Spleen (tissue), 11 donors: ENCODE results near the gene PRDM16. TPM values are rescaled to one million over a fixed set of nuclear protein-coding genes. Genes with fewer than 3 reads are reported as not detected.

ENCODE experiments used
- DNase-seq: peaks from one replicate; pipeline ENCODE4 v3.0.0-alpha.2; 2020
- H3K27ac ChIP-seq, 8 donors: fragments of 200-600 bp; sonication (generic) in 7 of 8; 1 replicate in 4 of 8; 2 replicates in 4 of 8; pipeline versions ENCODE4 v1.5.0 to v1.8.0; 2016 to 2021; ENCODE audit warnings: inconsistent platforms in 4 of 8, mild to moderate bottlenecking in 4 of 8, moderate library complexity in 1 of 8
- H3K27me3 ChIP-seq, 7 donors: fragments of 200-600 bp; sonication (generic) in 6 of 7; replicated peaks in 1 of 7; 1 replicate in 4 of 7; 2 replicates in 3 of 7; pipeline versions ENCODE4 v1.5.0 to v1.8.0; 2016 to 2021; ENCODE audit warnings: inconsistent platforms in 3 of 7, mild to moderate bottlenecking in 1 of 7
- H3K36me3 ChIP-seq, 6 donors: fragments of 200-600 bp; sonication (generic) in 5 of 6; 1 replicate in 4 of 6; 2 replicates in 2 of 6; pipeline versions ENCODE4 v1.5.0 to v1.8.0; 2016 to 2021; ENCODE audit warnings: inconsistent platforms in 2 of 6
- H3K4me1 ChIP-seq, 6 donors: fragments of 200-600 bp; sonication (generic) in 5 of 6; 1 replicate in 3 of 6; 2 replicates in 3 of 6; pipeline versions ENCODE4 v1.5.0 to v1.8.0; 2016 to 2021; ENCODE audit warnings: inconsistent platforms in 3 of 6
- H3K4me3 ChIP-seq, 8 donors: fragments of 200-600 bp; sonication (generic) in 7 of 8; 1 replicate in 4 of 8; 2 replicates in 4 of 8; pipeline versions ENCODE4 v1.5.0 to v1.8.0; 2016 to 2021; ENCODE audit warnings: inconsistent platforms in 4 of 8, mild to moderate bottlenecking in 4 of 8, moderate library complexity in 2 of 8
- H3K9me3 ChIP-seq, 8 donors: fragments of 200-600 bp; sonication (generic) in 7 of 8; 1 replicate in 4 of 8; 2 replicates in 4 of 8; pipeline versions ENCODE4 v1.5.0 to v1.8.0; 2016 to 2021; ENCODE audit warnings: inconsistent platforms in 4 of 8
- POLR2A ChIP-seq, 3 donors: fragments of 450-650 bp; IDR thresholded peaks; one replicate each; pipeline ENCODE4 v1.5.1; 2017; ENCODE audit warnings: antibody characterized with exemption in 3 of 3, mild to moderate bottlenecking in 1 of 3
- POLR2AphosphoS5 ChIP-seq, 3 donors: sonication (generic); formaldehyde crosslinking; IDR thresholded peaks; one replicate each; pipeline ENCODE4 v1.5.1; 2017; ENCODE audit warnings: antibody characterized with exemption in 3 of 3
- WGBS, 5 donors: extraction: QIAGEN DNeasy Blood & Tissue Kit in 3 of 5; methylation state at CpG; one replicate each; pipeline versions ENCODE4 v1.1.5 to v1.1.7; 2013 to 2018; 5-methylcytosine and 5-hydroxymethylcytosine counted together
- intact Hi-C: fragments of 100-400 bp; cut with DNase I; formaldehyde crosslinking; loops from one replicate; pipeline ENCODE4 v1.15.0; 2023; ENCODE audit warnings: low total_unique reads
- polyA plus RNA-seq, 3 donors: library from polyadenylated mRNA; stranded (reverse); fragments of 200-250 nt; gene quantifications; one replicate each; pipeline ENCODE4 v1.2.1, GENCODE V29; 2013
- total RNA-seq, 7 donors: library from RNA; depleted of rRNA in 3 of 7; stranded (reverse); fragments of >200 nt in 3 of 7; fragmentation: NEBNext Ultra II Directional in 4 of 7; extraction: Animal tissue kit (Norgen Biotek cat#: 25700) in 4 of 7; gene quantifications; one replicate each; pipeline versions ENCODE4 v1.1.0 to v1.2.1, GENCODE V29; 2016 to 2021
- TF ChIP-seq, protein P1 (sequence below), 11 experiments: fragments of 200-600 bp in 7 of 11; fragments of 450-650 bp in 4 of 11; sonication (generic) in 4 of 11; IDR thresholded peaks in 8 of 11; conservative IDR thresholded peaks in 3 of 11; 1 replicate in 7 of 11; 2 replicates in 4 of 11; pipeline versions ENCODE4 v1.4.0 to v1.8.0; 2016 to 2021; ENCODE audit warnings: antibody characterized with exemption in 11 of 11, inconsistent platforms in 4 of 11, mild to moderate bottlenecking in 1 of 11
- donor health status: healthy with polysubstance abuse.
- donor health status: DM: no; HTN: no; CAD: no; lungs with moderate emphysema.
- donor health status: DM: no; HTN: no; CAD: no.
- donor health status: Bipolar disorder and iron deficiency.
- donor health status: healthy.
- donor health status: DM: no; HTN: no; CAD: no.
- donor health status: DM: yes; HTN: yes; CAD: no.

Gene PRDM16
- total and polyA plus RNA-seq, 10 donors: 0.43 to 3.2 (median 1.4) TPM

DNA sequence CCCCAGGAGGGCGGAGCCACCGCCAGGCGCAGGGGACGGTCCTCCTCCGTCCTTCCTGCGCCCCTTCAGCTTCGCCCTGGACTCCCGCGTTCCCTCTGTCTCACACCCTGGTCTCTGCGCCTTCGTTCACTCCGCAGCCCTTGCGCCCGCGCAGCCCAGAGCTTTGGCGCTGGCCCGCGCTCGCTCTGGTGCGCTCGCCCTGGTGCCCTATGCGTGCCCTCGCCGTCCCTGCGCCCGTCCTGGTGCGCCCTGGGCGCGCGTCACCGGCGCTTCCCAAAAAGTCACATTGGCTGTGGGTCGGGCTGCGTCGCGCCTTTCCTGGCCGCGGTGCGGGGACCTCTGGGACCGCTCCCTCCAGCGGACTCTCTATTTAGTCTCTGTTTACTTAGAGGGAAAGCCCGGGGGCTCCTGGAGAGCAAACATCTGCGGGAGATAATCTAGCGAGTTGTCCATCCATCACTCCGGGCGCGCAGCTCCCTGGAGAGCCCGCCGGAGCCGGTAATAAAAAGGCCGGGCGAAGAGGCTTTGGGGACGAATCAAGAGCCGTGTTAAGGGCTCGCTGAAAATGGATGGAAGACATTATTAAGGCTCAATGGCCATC is 178.6 kb downstream of the PRDM16 start:
- intact Hi-C loops: no loop called here

DNA sequence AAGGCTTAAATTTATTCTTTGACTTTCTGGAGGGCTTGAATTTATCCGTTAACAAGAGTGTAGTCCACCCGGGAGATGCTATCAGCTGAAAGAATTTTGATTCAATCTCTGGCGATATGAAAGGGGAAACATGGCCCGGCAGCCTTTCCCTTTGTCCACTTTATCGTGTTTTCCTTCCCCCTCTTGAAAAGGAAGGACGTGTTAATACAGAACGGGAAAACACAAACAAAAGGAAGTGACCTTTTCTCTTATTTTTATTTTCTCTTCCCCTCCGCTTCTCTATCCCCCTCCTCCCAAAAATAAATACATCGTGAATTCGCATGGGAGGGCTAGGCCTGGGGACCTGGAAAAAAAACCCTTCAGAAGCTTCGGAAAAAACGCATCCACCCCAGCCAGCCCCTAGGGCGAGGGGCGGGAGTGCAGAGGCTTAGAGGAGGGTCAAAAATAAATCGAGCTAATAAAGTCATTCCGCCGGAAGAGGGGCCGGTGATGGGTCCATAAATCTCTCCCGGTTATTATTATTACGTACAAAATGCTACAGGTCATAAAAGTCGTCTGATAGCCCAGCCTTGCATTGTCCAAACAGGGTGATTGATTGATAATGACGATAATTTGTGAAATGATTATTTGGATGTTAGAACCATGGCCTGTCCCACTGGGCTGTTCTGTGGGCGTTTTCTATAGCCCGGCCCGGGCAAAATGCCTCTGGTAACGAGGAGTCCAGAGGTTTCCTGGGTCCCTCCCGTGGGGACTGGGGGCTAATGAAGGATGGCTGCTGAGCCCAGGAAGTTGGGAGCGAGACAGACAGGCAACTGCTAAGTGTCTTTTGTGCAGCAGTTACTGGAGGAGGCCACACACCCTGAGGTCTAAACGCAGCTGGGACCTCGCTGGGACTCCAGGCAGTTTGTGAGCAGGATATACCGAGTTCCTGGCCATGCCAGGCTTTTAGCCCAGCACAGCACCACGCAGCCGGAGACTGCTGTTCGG is 179.4 kb downstream of the PRDM16 start:
- Histone ChIP-seq H3K9me3 (peaks cover 0 to 3% (median 0%) of the 10 kb centered on the region in 8 donors), H3K27ac (no peak overlapping the region), H3K4me3 (no peak overlapping the region), H3K4me1 (peaks cover 0 to 21% (median 9%) of the 10 kb centered on the region in 6 donors), H3K27me3 (peaks cover 0 to 89% (median 16%) of the 10 kb centered on the region in 7 donors), H3K36me3 (no peaks in the 10 kb centered on the region)
- DNase-seq: no peak
- TF ChIP-seq, protein P1, sequence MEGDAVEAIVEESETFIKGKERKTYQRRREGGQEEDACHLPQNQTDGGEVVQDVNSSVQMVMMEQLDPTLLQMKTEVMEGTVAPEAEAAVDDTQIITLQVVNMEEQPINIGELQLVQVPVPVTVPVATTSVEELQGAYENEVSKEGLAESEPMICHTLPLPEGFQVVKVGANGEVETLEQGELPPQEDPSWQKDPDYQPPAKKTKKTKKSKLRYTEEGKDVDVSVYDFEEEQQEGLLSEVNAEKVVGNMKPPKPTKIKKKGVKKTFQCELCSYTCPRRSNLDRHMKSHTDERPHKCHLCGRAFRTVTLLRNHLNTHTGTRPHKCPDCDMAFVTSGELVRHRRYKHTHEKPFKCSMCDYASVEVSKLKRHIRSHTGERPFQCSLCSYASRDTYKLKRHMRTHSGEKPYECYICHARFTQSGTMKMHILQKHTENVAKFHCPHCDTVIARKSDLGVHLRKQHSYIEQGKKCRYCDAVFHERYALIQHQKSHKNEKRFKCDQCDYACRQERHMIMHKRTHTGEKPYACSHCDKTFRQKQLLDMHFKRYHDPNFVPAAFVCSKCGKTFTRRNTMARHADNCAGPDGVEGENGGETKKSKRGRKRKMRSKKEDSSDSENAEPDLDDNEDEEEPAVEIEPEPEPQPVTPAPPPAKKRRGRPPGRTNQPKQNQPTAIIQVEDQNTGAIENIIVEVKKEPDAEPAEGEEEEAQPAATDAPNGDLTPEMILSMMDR (IDR thresholded peaks at IDR 0.05 in 8 of 11, conservative IDR thresholded peaks at IDR 0.05 in 3 of 11): no peak
- TF ChIP-seq POLR2A (IDR thresholded peaks at IDR 0.05) (no peak), POLR2AphosphoS5 (IDR thresholded peaks at IDR 0.05) (no peak)
- intact Hi-C loops: no loop called here
- WGBS, 5 donors: 45 to 64% (median 52%) methylated on average over 33 to 34 of the region's 34 CpGs

More for the DNA sequence above, 178.6 kb downstream of the PRDM16 start:
- WGBS, 5 donors: 16 to 23% (median 21%) methylated on average over 46 to 55 of the region's 55 CpGs
- Histone ChIP-seq H3K27ac (no peak overlapping the region), H3K4me3 (no peak overlapping the region), H3K9me3 (no peaks in the 10 kb centered on the region), H3K4me1 (peaks cover 0 to 21% (median 9%) of the 10 kb centered on the region in 6 donors), H3K36me3 (no peaks in the 10 kb centered on the region), H3K27me3 (peaks cover 0 to 86% (median 16%) of the 10 kb centered on the region in 7 donors)
- no peak for DNase-seq
- no peak for TF ChIP-seq POLR2A (IDR thresholded peaks at IDR 0.05)
- no peak for TF ChIP-seq POLR2AphosphoS5 (IDR thresholded peaks at IDR 0.05)
- TF ChIP-seq, protein P1 (IDR thresholded peaks at IDR 0.05 in 8 of 11, conservative IDR thresholded peaks at IDR 0.05 in 3 of 11): no peak

DNA sequence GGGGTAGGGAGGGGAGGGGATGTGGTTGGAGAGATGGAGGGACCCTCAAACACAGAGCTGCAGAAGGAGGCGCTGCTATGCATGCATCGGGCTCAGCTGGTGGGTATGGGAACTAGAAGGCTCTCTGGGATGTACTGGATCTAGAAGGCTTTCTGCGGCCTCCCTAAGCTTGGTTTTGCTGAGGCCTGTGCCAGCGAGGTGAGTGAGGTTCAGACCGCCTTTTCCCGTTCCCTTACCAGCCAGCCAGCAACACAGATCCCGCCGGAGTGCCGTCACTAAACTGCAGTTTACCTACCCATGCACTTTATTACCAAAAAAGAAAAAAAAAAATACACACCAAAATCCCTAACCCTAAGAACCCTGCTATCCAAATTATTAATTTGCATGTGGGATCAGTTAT is 180.2 kb downstream of the PRDM16 start:
- Histone ChIP-seq H3K27me3 (peaks cover 0 to 84% (median 16%) of the 10 kb centered on the region in 7 donors), H3K27ac (no peak overlapping the region), H3K9me3 (peaks cover 0 to 3% (median 0%) of the 10 kb centered on the region in 8 donors), H3K36me3 (no peaks in the 10 kb centered on the region), H3K4me3 (no peak overlapping the region), H3K4me1 (peaks cover 0 to 21% (median 9%) of the 10 kb centered on the region in 6 donors)
- DNase-seq: no peak
- no peak for TF ChIP-seq POLR2AphosphoS5 (IDR thresholded peaks at IDR 0.05)
- TF ChIP-seq, protein P1 (IDR thresholded peaks at IDR 0.05 in 8 of 11, conservative IDR thresholded peaks at IDR 0.05 in 3 of 11): no peak
- no peak for TF ChIP-seq POLR2A (IDR thresholded peaks at IDR 0.05)
- intact Hi-C loops: no loop called here
- 84 to 91% (median 85%) methylated on average over 9 of the region's 9 CpGs for WGBS, 5 donors
